Caki2 (cell line): ENCODE data around the gene SRSF2. TPM values are rescaled to one million over a fixed set of nuclear protein-coding genes. Genes with fewer than 3 reads are reported as not detected.
"Not testable (repeated sequence)": the region's sequence is repeated elsewhere in the genome, so short reads cannot be mapped to it uniquely, and the experiment has no call there.

Experiments
- DNase-seq: peaks from one replicate; pipeline ENCODE4 v3.0.0-alpha.2; 2015; ENCODE audit warnings: low read depth
- in situ Hi-C: cut with HindIII; loops from 2 replicates; pipeline ENCODE4 v1.10.0; 2016; ENCODE audit warnings: low sequenced_read_pairs, low pct_unique_long_range_greater_than_20kb, mixed read lengths
- total RNA-seq: library from RNA; depleted of rRNA; stranded (reverse); fragments of >200 nt; shearing (Covaris generic); gene quantifications from 2 replicates; pipeline ENCODE4 v1.2.3, GENCODE V29; 2014; ENCODE audit warnings: low replicate concordance

SRSF2 gene
- total RNA-seq, 1 experiment from 2014 or later = 212 TPM

GRCh38 chr17:76740329-76741118 lies 3.4 kb upstream of the SRSF2 start:
- in situ Hi-C loops = no loop called here

GRCh38 chr17:76739568-76740115 lies 2.5 kb upstream of the SRSF2 start:
- DNase-seq, in situ Hi-C loops: not testable (repeated sequence)

More at GRCh38 chr17:76740329-76741118, 3.4 kb upstream of the SRSF2 start:
- no peak for DNase-seq

- DNase-seq = no peak
- in situ Hi-C loops = no loop called here
These were observed 1.3 kb upstream of the SRSF2 start for GRCh38 chr17:76738468-76738850.

GRCh38 chr17:76737676-76738467 lies 741 bp upstream of the SRSF2 start, which contains the start of gene MFSD11:
Gene MFSD11, plus strand, starts transcription at chr17:76738119. Its CDS starts 234 bp downstream, at chr17:76738353.
- no peak for DNase-seq
- in situ Hi-C loops = no loop called here

- in situ Hi-C loops = no loop called here
- DNase-seq = peak; percentile 72
These were observed 616 bp downstream of the SRSF2 start for GRCh38 chr17:76736349-76737081.

- DNase-seq = peak; percentile 23
- in situ Hi-C loops = no loop called here
These were observed 1.4 kb downstream of the SRSF2 start for GRCh38 chr17:76735586-76736348.

- no peak for DNase-seq
These were observed 2.1 kb downstream of the SRSF2 start for GRCh38 chr17:76735006-76735405.

GRCh38 chr17:76734080-76734840 lies 2.9 kb downstream of the SRSF2 start:
- no peak for DNase-seq
- in situ Hi-C loops = no loop called here

More at GRCh38 chr17:76735006-76735405, 2.1 kb downstream of the SRSF2 start:
- in situ Hi-C loops = no loop called here

GRCh38 chr17:76733618-76733957 lies 3.5 kb downstream of the SRSF2 start:
- in situ Hi-C loops = no loop called here

GRCh38 chr17:76732734-76733617 lies 4.2 kb downstream of the SRSF2 start:
- in situ Hi-C loops = no loop called here
- no peak for DNase-seq

More at GRCh38 chr17:76733618-76733957, 3.5 kb downstream of the SRSF2 start:
- no peak for DNase-seq

GRCh38 chr17:76731800-76732733 lies 5.1 kb downstream of the SRSF2 start:
- in situ Hi-C loops, DNase-seq: not testable (repeated sequence)

- peak; percentile 69 for DNase-seq
- in situ Hi-C loops = no loop called here
These were observed 9.2 kb downstream of the SRSF2 start for GRCh38 chr17:76727745-76728456.

- DNase-seq = no peak
- in situ Hi-C loops = no loop called here
These were observed 10.1 kb downstream of the SRSF2 start, which contains the start of gene METTL23 for GRCh38 chr17:76726776-76727718. Gene METTL23, plus strand, starts transcription at chr17:76726839. Its CDS starts 2,872 bp downstream, at chr17:76729711.
